Measurements from ENCODE around the gene RHOB.

DNA sequence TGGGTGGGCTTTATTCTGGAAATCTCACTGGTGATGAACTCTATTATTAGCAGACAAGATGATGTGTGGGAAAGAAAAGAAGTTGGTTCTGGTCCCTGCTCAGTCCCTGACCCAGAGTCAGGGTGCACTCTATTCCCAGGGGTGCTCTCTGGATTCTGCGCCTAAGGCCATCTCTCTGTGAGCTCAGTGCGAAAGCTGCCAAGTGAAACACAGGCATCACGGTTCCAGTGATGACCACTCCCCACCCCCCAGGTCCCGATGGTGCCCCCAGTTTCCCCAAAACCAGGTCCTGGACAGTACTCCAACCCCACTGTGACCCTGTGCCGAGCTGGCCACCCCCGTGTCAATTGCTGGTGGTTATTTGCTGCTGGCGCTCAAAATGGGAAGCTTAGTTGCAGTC is 30.1 kb downstream of the RHOB start:
- TF ChIP-seq, protein P1, sequence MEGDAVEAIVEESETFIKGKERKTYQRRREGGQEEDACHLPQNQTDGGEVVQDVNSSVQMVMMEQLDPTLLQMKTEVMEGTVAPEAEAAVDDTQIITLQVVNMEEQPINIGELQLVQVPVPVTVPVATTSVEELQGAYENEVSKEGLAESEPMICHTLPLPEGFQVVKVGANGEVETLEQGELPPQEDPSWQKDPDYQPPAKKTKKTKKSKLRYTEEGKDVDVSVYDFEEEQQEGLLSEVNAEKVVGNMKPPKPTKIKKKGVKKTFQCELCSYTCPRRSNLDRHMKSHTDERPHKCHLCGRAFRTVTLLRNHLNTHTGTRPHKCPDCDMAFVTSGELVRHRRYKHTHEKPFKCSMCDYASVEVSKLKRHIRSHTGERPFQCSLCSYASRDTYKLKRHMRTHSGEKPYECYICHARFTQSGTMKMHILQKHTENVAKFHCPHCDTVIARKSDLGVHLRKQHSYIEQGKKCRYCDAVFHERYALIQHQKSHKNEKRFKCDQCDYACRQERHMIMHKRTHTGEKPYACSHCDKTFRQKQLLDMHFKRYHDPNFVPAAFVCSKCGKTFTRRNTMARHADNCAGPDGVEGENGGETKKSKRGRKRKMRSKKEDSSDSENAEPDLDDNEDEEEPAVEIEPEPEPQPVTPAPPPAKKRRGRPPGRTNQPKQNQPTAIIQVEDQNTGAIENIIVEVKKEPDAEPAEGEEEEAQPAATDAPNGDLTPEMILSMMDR (IDR thresholded peaks at IDR 0.05; ENCODE audit: low read depth, low read length, poor library complexity, severe bottlenecking) = no peak
- TF ChIP-seq EZH2phosphoT487 (IDR thresholded peaks at IDR 0.05; ENCODE audit: borderline replicate concordance, low read length) = no peak
